HG03378 (cell line): Measurements from ENCODE around the gene SIX5.
"Not testable (repeated sequence)": the region's sequence is repeated elsewhere in the genome, so short reads cannot be mapped to it uniquely, and the experiment has no call there.

ENCODE experiments used
- ATAC-seq: cut with Tn5 transposase; IDR thresholded peaks from one replicate; pipeline ENCODE4 v1.9.1; 2021; ENCODE audit warnings: mild to moderate bottlenecking, moderate library complexity; ENCODE audit not compliant: unreplicated experiment

The SIX5 gene

DNA sequence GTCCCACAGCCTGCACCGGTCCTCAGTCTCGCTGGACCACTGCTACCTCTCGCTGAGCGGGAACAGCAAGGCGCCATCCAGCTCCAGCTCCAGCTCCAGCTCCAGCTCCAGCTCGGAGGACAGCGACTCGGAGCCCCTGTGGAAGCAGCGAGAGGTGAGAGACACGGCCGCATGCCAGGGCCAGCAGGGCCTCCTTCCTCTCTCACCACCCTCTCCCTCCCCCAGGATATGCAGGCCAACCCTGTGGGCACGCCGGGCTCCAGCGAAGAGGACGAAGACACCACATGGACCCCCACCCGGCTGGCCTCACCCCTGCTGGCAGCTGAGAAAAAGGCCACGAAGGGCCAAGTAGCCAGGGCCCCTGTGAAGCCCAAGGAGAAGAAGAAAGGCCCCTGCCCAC is 7.3 kb downstream of the SIX5 start:
- ATAC-seq: no peak

DNA sequence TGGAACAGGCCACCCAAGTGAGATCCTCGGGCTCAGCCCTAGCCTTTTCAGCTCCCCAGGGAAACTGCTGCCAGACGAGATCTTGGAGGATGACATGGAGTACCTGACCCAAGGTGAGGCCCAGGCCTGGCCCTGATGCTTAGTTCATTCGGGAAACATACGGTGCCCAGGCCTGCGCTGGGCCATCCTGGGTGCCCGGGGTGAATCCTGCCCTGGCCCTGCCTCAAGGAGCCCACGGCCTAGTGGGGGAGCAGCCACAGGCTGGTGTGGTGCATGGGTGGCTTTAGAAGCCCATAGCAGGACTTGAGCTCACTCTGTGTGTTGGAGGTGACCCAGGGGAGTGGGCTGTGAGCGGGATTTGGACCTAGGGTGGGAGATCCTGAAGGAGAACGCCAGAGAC is 10.1 kb downstream of the SIX5 start:
- ATAC-seq: no peak

- ATAC-seq: no peak
Measured at GRCh38 chr19:45757695-45758094, 11.4 kb downstream of the SIX5 start.

GRCh38 chr19:45754323-45754722 is 14.7 kb downstream of the SIX5 start:
- ATAC-seq: no peak

GRCh38 chr19:45753548-45753947 is 15.5 kb downstream of the SIX5 start:
- ATAC-seq: no peak

GRCh38 chr19:45752639-45753038 is 16.4 kb downstream of the SIX5 start:
- ATAC-seq: no peak

DNA sequence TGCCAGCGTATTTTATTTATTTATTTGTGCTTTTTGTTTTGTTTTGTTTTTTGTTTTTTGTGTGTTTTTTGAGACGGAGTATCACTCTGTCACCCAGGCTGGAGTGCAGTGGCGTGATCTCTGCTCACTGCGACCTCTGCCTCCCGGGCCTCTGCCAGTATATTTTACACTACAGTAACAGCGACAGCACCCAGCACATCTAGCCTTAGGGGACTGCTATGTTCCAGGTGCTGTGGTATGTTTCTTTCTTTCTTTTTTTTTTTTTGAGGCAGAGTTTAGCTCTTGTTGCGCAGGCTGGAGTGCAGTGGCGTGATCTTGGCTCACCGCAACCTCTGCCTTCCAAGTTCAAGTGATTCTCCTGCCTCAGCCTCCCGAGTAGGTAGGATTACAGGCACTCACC is 17.6 kb downstream of the SIX5 start:
- ATAC-seq: not testable (repeated sequence)

GRCh38 chr19:45747513-45747912 is 21.5 kb downstream of the SIX5 start:
- ATAC-seq: no peak

DNA sequence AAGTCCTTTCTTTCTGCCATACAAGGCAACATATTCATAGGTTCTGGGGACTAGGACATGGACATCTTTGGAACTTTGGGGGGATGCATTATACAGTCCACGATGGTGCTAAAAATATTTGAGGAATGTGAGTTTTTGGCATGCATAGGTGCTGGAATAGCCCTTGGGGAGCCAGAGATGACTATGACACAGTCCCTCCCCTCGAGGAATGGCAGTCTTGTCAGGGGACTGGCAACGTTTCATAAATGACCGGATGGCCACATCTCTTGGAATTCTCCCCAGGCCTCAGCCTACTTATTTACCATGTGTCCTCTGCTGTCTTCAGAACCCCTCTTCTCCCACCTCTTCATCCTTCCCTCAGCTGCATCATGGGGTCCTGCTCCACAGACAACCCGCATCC is 22.2 kb downstream of the SIX5 start:
- ATAC-seq: no peak

DNA sequence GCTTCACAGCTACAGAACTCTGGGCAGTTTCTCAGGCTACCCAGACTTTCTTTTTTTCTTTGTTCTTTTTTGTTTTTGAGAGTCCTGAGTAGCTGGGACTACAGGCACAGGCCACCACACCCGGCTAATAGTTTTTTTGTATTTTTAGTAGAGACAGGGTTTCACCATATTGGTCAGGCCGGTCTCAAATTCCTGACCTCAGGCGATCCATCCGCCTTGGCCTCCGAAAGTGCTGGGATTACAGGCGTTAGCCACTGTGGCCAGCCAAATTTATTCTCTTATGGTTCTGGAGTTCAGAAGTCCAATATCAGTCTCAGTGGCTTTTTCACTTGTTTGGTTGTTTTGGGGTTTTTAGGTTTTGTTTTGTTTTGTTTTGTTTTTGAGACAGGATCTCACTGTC is 23.4 kb downstream of the SIX5 start:
- ATAC-seq: no peak

GRCh38 chr19:45742969-45743368 is 26.1 kb downstream of the SIX5 start:
- ATAC-seq: no peak

GRCh38 chr19:45739498-45740439 is 29.3 kb downstream of the SIX5 start:
- ATAC-seq: no peak

DNA sequence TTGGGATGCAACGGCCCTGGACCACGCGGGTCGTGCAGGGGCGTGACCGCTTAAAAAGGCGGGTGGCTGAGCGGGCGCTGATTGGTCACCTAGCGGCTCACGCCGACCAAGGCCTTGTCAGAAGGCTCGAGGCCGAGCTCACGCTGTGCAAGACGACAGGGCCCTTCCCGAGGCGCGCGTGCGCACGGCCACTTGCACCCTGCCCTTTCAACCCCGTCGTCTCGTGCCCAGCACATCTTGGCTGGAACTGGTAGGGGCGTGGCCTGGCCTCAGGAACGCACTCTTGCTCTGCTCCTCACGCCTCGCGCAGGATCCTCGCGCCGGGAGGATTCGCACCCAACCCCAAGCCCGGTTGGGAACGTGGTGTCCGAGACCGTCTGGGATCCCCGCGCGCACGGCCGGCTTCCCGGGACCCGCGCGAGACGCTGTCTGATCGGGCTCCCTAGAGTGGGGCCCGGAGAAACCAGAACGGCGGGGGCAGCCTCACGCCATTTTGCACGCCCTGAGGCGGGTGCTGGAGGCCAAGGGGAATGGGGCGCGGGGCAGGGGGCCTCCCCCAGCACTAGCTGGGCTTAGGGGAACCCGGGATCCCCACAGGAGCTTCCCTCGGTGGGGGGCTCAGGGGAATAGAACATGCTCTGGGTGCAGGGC is 35.8 kb downstream of the SIX5 start, which contains the start of gene MEIOSIN:
Gene MEIOSIN, plus strand, starts transcription at position 280 of the 651 bp plus-strand sequence. CDS start 1,938 bp downstream, outside the sequence.
- no peak for ATAC-seq

GRCh38 chr19:45730368-45731288 is 38.4 kb downstream of the SIX5 start, which contains the start of gene FBXO46:
FBXO46 (minus strand) TSS chr19:45730896; CDS start chr19:45713495, 17,401 bp downstream.
- ATAC-seq: peak; percentile 81

DNA sequence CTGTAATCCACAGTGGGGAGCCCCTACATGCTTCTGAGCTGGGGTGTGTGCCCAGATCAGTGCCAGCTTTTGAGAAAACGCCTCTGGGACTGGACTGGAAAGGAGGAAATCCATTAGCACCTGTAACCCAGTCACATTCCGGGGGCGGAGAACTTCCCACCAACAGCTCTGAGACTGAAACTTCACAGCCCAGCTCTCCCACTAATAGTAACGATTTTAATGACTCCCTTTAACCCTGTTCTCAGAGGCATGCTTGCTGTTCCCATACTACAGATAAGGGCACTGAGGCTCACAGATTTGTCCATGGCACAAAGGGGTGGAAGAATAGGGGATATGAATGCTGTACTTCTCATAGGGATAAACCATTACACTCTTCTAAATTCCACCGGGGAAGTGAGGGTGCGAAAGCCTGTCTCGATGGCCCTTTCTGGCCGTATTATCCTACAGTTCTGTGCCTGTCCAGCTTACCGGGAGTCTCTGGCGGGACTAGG is 39.2 kb downstream of the SIX5 start:
- ATAC-seq: no peak

GRCh38 chr19:45728683-45729082 is 40.4 kb downstream of the SIX5 start:
- not testable (repeated sequence) for ATAC-seq

DNA sequence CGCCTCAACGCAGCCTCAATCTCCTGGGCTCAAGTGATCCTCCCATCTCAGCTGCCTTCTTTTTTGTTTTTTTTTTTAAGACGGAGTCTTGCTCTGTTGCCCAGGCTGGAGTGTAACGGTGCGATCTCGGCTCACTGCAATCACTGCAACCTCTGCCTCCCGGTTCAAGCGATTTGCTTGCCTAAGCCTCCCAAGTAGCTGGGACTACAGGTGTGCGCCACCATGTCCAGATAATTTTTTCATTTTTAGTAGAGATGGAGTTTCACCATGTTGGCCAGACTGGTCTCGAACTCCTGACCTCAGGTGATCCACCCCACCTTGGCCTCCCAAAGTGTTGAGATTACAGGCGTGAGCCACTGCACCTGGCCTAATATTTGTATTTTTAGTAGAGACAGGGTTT is 49.0 kb downstream of the SIX5 start:
- ATAC-seq: not testable (repeated sequence)

- ATAC-seq: no peak
Measured at GRCh38 chr19:45717983-45718650, 50.9 kb downstream of the SIX5 start.

- ATAC-seq: peak; percentile 84
Measured at GRCh38 chr19:45717131-45717982, 51.7 kb downstream of the SIX5 start.
